Keratinocyte (primary cell): Measurements from ENCODE around the gene TMC2.

Experiments
- EZH2 ChIP-seq: IDR thresholded peaks from one replicate; pipeline ENCODE4 v1.6.1; 2012; ENCODE audit warnings: inconsistent platforms, mild to moderate bottlenecking, low read length, moderate library complexity
- TF ChIP-seq, protein P1 (sequence below), 3 experiments: IDR thresholded peaks in 1 of 3; conservative IDR thresholded peaks in 1 of 3; optimal IDR thresholded peaks in 1 of 3; 2 replicates in 2 of 3; 3 replicates in 1 of 3; pipeline versions ENCODE3 to v1.5.1; 2011; ENCODE audit warnings: low read length in 3 of 3, mild to moderate bottlenecking in 3 of 3, moderate library complexity in 2 of 3, control low read depth in 1 of 3, inconsistent platforms in 1 of 3; ENCODE audit not compliant: insufficient read depth in 2 of 3; ENCODE audit errors: extremely low read depth in 1 of 3

DNA sequence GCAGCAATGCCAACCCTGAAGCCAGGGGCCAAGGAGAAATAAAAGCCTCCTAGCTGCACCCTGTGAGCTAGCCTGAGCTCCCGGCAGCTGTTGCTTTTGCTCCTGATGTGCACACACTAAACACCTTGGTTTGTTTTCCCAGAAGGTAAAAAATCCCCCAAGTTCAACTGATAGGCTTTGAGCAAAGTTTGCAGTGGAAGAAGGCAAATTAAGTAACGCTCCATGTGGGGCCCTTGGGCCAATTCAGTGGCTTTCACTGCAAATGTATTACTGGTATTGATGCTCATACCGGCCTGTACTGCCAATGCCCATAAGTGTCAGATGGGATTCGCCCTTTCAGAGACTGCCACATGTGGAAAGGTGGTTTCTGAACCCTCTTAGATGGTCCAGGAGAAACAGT, 137.1 kb downstream of the TMC2 start:
- TF ChIP-seq, protein P1, sequence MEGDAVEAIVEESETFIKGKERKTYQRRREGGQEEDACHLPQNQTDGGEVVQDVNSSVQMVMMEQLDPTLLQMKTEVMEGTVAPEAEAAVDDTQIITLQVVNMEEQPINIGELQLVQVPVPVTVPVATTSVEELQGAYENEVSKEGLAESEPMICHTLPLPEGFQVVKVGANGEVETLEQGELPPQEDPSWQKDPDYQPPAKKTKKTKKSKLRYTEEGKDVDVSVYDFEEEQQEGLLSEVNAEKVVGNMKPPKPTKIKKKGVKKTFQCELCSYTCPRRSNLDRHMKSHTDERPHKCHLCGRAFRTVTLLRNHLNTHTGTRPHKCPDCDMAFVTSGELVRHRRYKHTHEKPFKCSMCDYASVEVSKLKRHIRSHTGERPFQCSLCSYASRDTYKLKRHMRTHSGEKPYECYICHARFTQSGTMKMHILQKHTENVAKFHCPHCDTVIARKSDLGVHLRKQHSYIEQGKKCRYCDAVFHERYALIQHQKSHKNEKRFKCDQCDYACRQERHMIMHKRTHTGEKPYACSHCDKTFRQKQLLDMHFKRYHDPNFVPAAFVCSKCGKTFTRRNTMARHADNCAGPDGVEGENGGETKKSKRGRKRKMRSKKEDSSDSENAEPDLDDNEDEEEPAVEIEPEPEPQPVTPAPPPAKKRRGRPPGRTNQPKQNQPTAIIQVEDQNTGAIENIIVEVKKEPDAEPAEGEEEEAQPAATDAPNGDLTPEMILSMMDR (optimal IDR thresholded peaks at IDR 0.05 in 1 of 3, IDR thresholded peaks at IDR 0.05 in 1 of 3, conservative IDR thresholded peaks at IDR 0.05 in 1 of 3; ENCODE audit: extremely low read depth in 1 of 3, insufficient read depth in 2 of 3, low read length in 3 of 3) = no peak
- no peak for TF ChIP-seq EZH2
